ENCODE measurements around the gene RBM33. TPM values are rescaled to one million over a fixed set of nuclear protein-coding genes. Genes with fewer than 3 reads are reported as not detected.

The RBM33 gene
- polyA plus RNA-seq, 2 of the 4 experiments (the other 2 are of a cell fraction): 21.7 to 21.9 TPM

DNA sequence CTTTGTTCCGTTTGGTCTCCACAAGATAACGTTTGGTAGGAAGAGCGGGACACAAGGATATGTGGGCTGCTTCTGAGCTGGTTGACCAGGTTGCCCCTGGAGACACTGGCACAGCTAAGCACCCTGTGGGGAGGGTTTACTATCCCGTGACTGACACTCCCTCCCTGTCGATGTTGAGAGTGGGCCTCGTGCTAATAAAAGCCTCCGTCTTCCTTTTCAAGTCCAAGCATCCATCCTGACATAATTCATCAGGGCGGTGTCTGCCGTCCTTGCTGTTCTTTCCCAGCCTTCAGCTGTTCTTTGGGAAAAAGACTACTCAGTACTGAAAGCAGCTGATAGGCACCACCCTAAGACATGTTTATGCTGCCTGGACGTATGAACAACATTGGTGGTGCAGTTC lies 118.2 kb downstream of the RBM33 start:
- Histone ChIP-seq H3K4me1 (no peaks in the 10 kb centered on the region), H3K4me3 (no peak overlapping the region), H3K4me2 (no peak overlapping the region), H3K27ac (no peak overlapping the region), H3K9me3 (no peaks in the 10 kb centered on the region)
- ATAC-seq (no peak), DNase-seq (ENCODE audit: low read depth in 1 of 2, low spot score in 1 of 2) (no peak), FAIRE-seq (no peak)
- 90% methylated on average over 10 of the region's 10 CpGs for WGBS (ENCODE audit: missing lambda C conversion rate)
- TF ChIP-seq RCOR1 (IDR thresholded peaks at IDR 0.05; ENCODE audit: low read depth, low read length) (no peak), MAFK (IDR thresholded peaks at IDR 0.05; ENCODE audit: partially characterized antibody) (no peak), TP53 (CRISPR knock-in tag; IDR thresholded peaks at IDR 0.05) (no peak), KDM5A (IDR thresholded peaks at IDR 0.05) (no peak), EHF (CRISPR knock-in tag; IDR thresholded peaks at IDR 0.05) (no peak), SREBF2 (IDR thresholded peaks at IDR 0.05) (no peak), TFCP2L1 (CRISPR knock-in tag; IDR thresholded peaks at IDR 0.05) (no peak), HOXB5 (CRISPR knock-in tag; IDR thresholded peaks at IDR 0.05) (no peak), ZFP36 (IDR thresholded peaks at IDR 0.05; ENCODE audit: borderline replicate concordance, partially characterized antibody) (no peak), PHF8 (IDR thresholded peaks at IDR 0.05; ENCODE audit: borderline replicate concordance, low read depth) (no peak), CHD2 (IDR thresholded peaks at IDR 0.05; ENCODE audit: low read length, partially characterized antibody) (no peak), MYC (IDR thresholded peaks at IDR 0.05; ENCODE audit: borderline replicate concordance, low read length) (no peak), HOXB13 (CRISPR knock-in tag; IDR thresholded peaks at IDR 0.05; ENCODE audit: low read depth) (no peak), HEYL (CRISPR knock-in tag; IDR thresholded peaks at IDR 0.05) (no peak), BHLHE40 (IDR thresholded peaks at IDR 0.05; ENCODE audit: low read depth, low read length) (no peak)
- TF ChIP-seq, protein P1, sequence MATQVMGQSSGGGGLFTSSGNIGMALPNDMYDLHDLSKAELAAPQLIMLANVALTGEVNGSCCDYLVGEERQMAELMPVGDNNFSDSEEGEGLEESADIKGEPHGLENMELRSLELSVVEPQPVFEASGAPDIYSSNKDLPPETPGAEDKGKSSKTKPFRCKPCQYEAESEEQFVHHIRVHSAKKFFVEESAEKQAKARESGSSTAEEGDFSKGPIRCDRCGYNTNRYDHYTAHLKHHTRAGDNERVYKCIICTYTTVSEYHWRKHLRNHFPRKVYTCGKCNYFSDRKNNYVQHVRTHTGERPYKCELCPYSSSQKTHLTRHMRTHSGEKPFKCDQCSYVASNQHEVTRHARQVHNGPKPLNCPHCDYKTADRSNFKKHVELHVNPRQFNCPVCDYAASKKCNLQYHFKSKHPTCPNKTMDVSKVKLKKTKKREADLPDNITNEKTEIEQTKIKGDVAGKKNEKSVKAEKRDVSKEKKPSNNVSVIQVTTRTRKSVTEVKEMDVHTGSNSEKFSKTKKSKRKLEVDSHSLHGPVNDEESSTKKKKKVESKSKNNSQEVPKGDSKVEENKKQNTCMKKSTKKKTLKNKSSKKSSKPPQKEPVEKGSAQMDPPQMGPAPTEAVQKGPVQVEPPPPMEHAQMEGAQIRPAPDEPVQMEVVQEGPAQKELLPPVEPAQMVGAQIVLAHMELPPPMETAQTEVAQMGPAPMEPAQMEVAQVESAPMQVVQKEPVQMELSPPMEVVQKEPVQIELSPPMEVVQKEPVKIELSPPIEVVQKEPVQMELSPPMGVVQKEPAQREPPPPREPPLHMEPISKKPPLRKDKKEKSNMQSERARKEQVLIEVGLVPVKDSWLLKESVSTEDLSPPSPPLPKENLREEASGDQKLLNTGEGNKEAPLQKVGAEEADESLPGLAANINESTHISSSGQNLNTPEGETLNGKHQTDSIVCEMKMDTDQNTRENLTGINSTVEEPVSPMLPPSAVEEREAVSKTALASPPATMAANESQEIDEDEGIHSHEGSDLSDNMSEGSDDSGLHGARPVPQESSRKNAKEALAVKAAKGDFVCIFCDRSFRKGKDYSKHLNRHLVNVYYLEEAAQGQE (IDR thresholded peaks at IDR 0.05): no peak
- TF ChIP-seq, protein P2, sequence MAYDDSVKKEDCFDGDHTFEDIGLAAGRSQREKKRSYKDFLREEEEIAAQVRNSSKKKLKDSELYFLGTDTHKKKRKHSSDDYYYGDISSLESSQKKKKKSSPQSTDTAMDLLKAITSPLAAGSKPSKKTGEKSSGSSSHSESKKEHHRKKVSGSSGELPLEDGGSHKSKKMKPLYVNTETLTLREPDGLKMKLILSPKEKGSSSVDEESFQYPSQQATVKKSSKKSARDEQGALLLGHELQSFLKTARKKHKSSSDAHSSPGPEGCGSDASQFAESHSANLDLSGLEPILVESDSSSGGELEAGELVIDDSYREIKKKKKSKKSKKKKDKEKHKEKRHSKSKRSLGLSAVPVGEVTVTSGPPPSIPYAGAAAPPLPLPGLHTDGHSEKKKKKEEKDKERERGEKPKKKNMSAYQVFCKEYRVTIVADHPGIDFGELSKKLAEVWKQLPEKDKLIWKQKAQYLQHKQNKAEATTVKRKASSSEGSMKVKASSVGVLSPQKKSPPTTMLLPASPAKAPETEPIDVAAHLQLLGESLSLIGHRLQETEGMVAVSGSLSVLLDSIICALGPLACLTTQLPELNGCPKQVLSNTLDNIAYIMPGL (CRISPR knock-in tag; IDR thresholded peaks at IDR 0.05; ENCODE audit: borderline replicate concordance): no peak
- TF ChIP-seq, protein P3, sequence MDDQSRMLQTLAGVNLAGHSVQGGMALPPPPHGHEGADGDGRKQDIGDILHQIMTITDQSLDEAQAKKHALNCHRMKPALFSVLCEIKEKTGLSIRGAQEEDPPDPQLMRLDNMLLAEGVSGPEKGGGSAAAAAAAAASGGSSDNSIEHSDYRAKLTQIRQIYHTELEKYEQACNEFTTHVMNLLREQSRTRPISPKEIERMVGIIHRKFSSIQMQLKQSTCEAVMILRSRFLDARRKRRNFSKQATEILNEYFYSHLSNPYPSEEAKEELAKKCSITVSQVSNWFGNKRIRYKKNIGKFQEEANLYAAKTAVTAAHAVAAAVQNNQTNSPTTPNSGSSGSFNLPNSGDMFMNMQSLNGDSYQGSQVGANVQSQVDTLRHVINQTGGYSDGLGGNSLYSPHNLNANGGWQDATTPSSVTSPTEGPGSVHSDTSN (IDR thresholded peaks at IDR 0.05): no peak
- TF ChIP-seq, protein P4, sequence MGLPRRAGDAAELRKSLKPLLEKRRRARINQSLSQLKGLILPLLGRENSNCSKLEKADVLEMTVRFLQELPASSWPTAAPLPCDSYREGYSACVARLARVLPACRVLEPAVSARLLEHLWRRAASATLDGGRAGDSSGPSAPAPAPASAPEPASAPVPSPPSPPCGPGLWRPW (IDR thresholded peaks at IDR 0.05): no peak
- ChIA-PET CTCF (interaction anchor here (0.8 to 1.4 kb wide), 5 partner anchors 8 to 390 kb away, joined by 3 to 7 read pairs (median 3); no protein-coding TSS in a partner anchor), POLR2A (no interaction called here)

DNA sequence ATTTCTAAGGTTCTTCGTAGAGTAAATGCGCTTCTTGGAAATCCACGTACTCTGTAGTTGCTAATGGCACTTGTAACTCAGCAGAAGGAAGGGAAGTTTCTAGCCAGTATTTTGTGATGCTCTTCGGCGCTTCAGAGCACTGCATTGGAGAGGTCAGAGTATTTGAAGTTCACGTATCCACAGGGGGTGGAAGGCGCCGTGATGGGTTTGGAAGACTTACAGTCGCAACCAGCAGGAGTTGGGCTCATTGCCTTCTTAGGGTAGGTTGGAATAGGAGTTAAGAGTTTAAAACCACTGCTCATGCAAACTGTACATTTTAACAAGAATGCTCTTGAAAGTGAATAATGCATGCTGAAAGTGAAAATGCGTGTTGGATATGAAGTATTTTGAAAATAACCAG lies 118.7 kb downstream of the RBM33 start:
- Histone ChIP-seq H3K27ac (no peak overlapping the region), H3K4me2 (no peak overlapping the region), H3K4me1 (no peaks in the 10 kb centered on the region), H3K9me3 (no peaks in the 10 kb centered on the region), H3K4me3 (no peak overlapping the region)
- DNase-seq (ENCODE audit: low read depth in 1 of 2, low spot score in 1 of 2): no peak
- ChIA-PET POLR2A (no interaction called here), CTCF (interaction anchor here (0.8 to 1.2 kb wide), 2 partner anchors 382 to 391 kb away, joined by 3 read pairs; no protein-coding TSS in a partner anchor)
- WGBS (ENCODE audit: missing lambda C conversion rate): 95% methylated on average over 10 of the region's 10 CpGs
- FAIRE-seq: no peak
- ATAC-seq: no peak
- TF ChIP-seq MAFK (IDR thresholded peaks at IDR 0.05; ENCODE audit: partially characterized antibody) (no peak), NR3C1 (IDR thresholded peaks at IDR 0.05) (no peak), CBX8 (IDR thresholded peaks at IDR 0.05) (no peak), KDM1A (IDR thresholded peaks at IDR 0.05; ENCODE audit: low read depth) (no peak), RARB (CRISPR knock-in tag; IDR thresholded peaks at IDR 0.05) (no peak), JUNB (IDR thresholded peaks at IDR 0.05) (no peak), TFCP2L1 (CRISPR knock-in tag; IDR thresholded peaks at IDR 0.05) (no peak)
- TF ChIP-seq, protein P5, sequence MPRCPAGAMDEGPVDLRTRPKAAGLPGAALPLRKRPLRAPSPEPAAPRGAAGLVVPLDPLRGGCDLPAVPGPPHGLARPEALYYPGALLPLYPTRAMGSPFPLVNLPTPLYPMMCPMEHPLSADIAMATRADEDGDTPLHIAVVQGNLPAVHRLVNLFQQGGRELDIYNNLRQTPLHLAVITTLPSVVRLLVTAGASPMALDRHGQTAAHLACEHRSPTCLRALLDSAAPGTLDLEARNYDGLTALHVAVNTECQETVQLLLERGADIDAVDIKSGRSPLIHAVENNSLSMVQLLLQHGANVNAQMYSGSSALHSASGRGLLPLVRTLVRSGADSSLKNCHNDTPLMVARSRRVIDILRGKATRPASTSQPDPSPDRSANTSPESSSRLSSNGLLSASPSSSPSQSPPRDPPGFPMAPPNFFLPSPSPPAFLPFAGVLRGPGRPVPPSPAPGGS (IDR thresholded peaks at IDR 0.05): no peak
- TF ChIP-seq, protein P6, sequence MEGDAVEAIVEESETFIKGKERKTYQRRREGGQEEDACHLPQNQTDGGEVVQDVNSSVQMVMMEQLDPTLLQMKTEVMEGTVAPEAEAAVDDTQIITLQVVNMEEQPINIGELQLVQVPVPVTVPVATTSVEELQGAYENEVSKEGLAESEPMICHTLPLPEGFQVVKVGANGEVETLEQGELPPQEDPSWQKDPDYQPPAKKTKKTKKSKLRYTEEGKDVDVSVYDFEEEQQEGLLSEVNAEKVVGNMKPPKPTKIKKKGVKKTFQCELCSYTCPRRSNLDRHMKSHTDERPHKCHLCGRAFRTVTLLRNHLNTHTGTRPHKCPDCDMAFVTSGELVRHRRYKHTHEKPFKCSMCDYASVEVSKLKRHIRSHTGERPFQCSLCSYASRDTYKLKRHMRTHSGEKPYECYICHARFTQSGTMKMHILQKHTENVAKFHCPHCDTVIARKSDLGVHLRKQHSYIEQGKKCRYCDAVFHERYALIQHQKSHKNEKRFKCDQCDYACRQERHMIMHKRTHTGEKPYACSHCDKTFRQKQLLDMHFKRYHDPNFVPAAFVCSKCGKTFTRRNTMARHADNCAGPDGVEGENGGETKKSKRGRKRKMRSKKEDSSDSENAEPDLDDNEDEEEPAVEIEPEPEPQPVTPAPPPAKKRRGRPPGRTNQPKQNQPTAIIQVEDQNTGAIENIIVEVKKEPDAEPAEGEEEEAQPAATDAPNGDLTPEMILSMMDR (IDR thresholded peaks at IDR 0.05): no peak
- TF ChIP-seq, protein P7, sequence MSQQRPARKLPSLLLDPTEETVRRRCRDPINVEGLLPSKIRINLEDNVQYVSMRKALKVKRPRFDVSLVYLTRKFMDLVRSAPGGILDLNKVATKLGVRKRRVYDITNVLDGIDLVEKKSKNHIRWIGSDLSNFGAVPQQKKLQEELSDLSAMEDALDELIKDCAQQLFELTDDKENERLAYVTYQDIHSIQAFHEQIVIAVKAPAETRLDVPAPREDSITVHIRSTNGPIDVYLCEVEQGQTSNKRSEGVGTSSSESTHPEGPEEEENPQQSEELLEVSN (IDR thresholded peaks at IDR 0.05; ENCODE audit: borderline replicate concordance, low read depth): no peak

Measured in A549 (cell line).